ENCODE measurements around the gene HIPK3.

The HIPK3 gene

GRCh38 chr11:33375688-33376311 lies 118.6 kb downstream of the HIPK3 start, which contains the start of gene KIAA1549L:
Gene KIAA1549L (plus strand): TSS chr11:33376108.
- no peak for TF ChIP-seq ZNF274 (IDR thresholded peaks at IDR 0.05; ENCODE audit: low read depth, low read length)
- H3K4me3 ChIP-seq (ENCODE audit: low read length): peak within 1 kb of the TSS; percentile 30

DNA sequence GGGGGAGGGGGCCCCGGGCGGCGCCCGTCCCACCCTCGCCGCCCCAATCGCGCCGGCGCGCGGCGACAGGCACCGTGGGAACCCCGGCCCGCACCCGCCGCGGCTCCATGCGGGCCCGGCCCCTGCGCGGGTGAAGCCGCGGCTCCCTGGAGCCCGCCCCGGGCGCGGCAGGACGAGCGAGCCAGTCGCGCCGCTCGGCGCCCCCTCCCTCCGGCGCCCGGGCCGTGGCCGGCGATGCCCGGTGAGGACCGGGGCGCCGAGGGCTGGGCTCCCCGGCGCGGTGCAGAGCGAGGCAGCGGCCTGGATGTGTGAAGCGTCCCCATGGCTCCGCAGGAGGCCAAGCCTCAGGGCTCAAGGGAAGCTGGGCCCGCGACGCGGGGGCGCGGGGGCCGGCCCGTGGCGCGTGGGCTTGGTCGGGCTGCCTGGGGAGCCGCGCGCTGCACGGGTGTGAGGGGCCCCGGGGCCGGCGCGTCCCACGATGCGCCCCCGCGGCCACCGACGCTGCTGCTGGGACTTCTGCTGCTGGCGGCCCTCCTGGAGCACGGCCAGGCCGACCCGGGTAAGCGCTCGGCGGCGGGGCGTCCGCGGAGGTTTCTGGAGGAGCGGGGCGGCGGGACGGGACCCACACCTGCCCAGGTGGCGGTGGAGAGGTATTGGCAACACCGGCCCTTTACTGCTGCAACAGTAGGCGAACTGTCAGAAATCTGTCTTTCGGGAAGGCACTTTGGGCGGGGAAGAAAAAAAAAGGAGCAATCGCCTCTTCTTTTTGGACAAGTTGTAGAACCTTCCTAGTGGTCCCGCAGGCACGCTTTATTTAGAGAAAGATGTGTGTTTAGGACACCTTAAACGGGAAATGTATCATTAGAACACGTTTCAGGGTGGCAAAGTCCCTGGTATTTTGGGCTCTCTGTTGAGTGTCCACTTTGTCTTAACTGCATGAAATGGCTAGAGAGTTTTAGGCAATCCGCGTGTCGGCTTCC lies 119.4 kb downstream of the HIPK3 start:
- no peak for TF ChIP-seq ZNF274 (IDR thresholded peaks at IDR 0.05; ENCODE audit: low read depth, low read length)
- H3K4me3 ChIP-seq (ENCODE audit: low read length): peak overlapping the region; percentile 30

DNA sequence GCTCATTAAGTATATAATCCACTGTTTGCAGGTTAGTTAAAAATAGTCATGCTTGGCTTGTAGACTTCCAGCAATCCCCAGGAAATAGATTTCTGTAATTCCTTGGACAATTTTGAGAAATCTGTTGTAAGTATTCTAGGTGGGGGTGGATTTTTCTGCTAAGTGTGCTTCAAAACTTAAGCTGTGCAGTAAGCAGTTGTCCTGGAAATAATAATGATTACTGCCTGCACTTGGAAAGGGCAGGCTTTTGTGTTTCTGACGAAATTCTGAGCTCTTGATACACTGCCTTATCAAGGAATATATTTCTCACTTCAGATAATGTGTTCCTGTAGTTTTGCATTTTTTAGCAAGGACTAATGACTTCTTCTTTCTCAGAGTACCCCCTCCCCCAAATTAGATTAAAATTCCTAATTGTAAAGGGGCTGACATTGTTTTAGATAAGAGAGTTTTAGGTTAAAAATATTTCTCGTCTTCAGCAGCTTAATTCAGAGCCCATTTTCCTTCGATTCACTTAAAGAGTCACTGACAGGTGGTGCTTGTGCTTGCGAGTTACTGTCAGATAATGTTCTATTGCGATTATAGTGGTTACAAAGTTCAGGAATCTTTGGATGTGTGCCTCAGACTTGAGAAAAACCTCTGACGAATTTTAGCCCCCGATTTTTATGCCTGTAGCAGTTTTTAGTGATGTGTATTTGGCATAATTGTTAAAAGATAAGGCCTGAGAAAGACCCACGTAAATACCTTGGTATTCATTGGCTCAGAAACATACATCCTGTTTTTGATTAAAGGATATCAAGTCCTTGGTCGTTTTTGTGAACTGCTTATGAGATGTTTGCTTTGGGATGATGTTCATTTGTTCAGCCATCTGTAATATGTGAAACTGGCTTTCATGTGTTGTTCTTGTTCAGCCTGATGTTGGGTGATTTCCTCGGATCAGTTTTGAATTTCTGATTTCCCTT lies 120.5 kb downstream of the HIPK3 start:
- no peak for TF ChIP-seq ZNF274 (IDR thresholded peaks at IDR 0.05; ENCODE audit: low read depth, low read length)
- no peak overlapping the region for H3K4me3 ChIP-seq (ENCODE audit: low read length)

- TF ChIP-seq ZNF274 (IDR thresholded peaks at IDR 0.05; ENCODE audit: low read depth, low read length): no peak
- no peak overlapping the region for H3K4me3 ChIP-seq (ENCODE audit: low read length)
These were observed 122.8 kb downstream of the HIPK3 start for GRCh38 chr11:33379947-33380346.

GRCh38 chr11:33383075-33383919 lies 126.1 kb downstream of the HIPK3 start:
- TF ChIP-seq ZNF274 (IDR thresholded peaks at IDR 0.05; ENCODE audit: low read depth, low read length): no peak
- H3K4me3 ChIP-seq (ENCODE audit: low read length): no peak overlapping the region

DNA sequence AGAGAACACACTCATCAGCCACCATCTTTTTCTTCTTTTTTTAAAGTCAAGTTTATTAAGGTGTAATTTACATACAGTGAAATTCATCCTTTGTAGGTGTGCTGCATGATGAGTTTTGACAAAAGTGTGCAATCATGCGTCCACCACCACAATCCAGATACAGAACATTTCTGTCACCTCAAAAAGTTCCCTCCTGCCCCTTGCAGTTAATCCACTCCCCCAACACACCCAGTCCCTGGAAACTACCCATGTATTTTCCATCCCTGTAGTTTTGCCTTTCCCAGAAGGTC lies 126.7 kb downstream of the HIPK3 start:
- H3K4me3 ChIP-seq (ENCODE audit: low read length): no peak overlapping the region
- no peak for TF ChIP-seq ZNF274 (IDR thresholded peaks at IDR 0.05; ENCODE audit: low read depth, low read length)

GRCh38 chr11:33384220-33384619 lies 127.0 kb downstream of the HIPK3 start:
- H3K4me3 ChIP-seq (ENCODE audit: low read length): no peak overlapping the region
- no peak for TF ChIP-seq ZNF274 (IDR thresholded peaks at IDR 0.05; ENCODE audit: low read depth, low read length)

GRCh38 chr11:33387581-33387980 lies 130.4 kb downstream of the HIPK3 start:
- no peak for TF ChIP-seq ZNF274 (IDR thresholded peaks at IDR 0.05; ENCODE audit: low read depth, low read length)
- peak overlapping the region; percentile 4; the same call in 1 of the 2 replicates for H3K4me3 ChIP-seq (ENCODE audit: low read length)

GRCh38 chr11:33387996-33388395 lies 130.8 kb downstream of the HIPK3 start:
- no peak for TF ChIP-seq ZNF274 (IDR thresholded peaks at IDR 0.05; ENCODE audit: low read depth, low read length)
- H3K4me3 ChIP-seq (ENCODE audit: low read length): no peak overlapping the region; the same call in 1 of the 2 replicates

GRCh38 chr11:33388793-33389525 lies 131.8 kb downstream of the HIPK3 start:
- H3K4me3 ChIP-seq (ENCODE audit: low read length): no peak overlapping the region
- no peak for TF ChIP-seq ZNF274 (IDR thresholded peaks at IDR 0.05; ENCODE audit: low read depth, low read length)

- TF ChIP-seq ZNF274 (IDR thresholded peaks at IDR 0.05; ENCODE audit: low read depth, low read length): no peak
- H3K4me3 ChIP-seq (ENCODE audit: low read length): no peak overlapping the region
These were observed 132.5 kb downstream of the HIPK3 start for GRCh38 chr11:33389635-33390034.
